HG03135 (cell line): ENCODE results near the gene TSPAN3.

Source experiments
- ATAC-seq: cut with Tn5 transposase; IDR thresholded peaks from one replicate; pipeline ENCODE4 v1.9.1; 2021; ENCODE audit warnings: mild to moderate bottlenecking, moderate library complexity; ENCODE audit not compliant: unreplicated experiment

Gene TSPAN3

GRCh38 chr15:77035584-77035983 lies 35.3 kb downstream of the TSPAN3 start:
- no peak for ATAC-seq

GRCh38 chr15:77034695-77035489 lies 36.0 kb downstream of the TSPAN3 start:
- ATAC-seq = no peak

- ATAC-seq = no peak
These were observed 36.9 kb downstream of the TSPAN3 start for GRCh38 chr15:77033729-77034671.

GRCh38 chr15:77033417-77033728 lies 37.5 kb downstream of the TSPAN3 start:
- ATAC-seq = no peak

- ATAC-seq = no peak
These were observed 38.1 kb downstream of the TSPAN3 start for GRCh38 chr15:77032647-77033416.

- no peak for ATAC-seq
These were observed 38.8 kb downstream of the TSPAN3 start for GRCh38 chr15:77032052-77032646.

GRCh38 chr15:77031376-77032050 lies 39.4 kb downstream of the TSPAN3 start:
- no peak for ATAC-seq

- no peak for ATAC-seq
These were observed 40.0 kb downstream of the TSPAN3 start for GRCh38 chr15:77030928-77031375.

- no peak for ATAC-seq
These were observed 40.6 kb downstream of the TSPAN3 start for GRCh38 chr15:77030048-77030927.

- no peak for ATAC-seq
These were observed 41.5 kb downstream of the TSPAN3 start for GRCh38 chr15:77029166-77030047.

- no peak for ATAC-seq
These were observed 42.3 kb downstream of the TSPAN3 start for GRCh38 chr15:77028451-77029165.

GRCh38 chr15:77027697-77028450 lies 43.0 kb downstream of the TSPAN3 start:
- ATAC-seq = no peak

- ATAC-seq = no peak
These were observed 43.7 kb downstream of the TSPAN3 start for GRCh38 chr15:77027111-77027696.

GRCh38 chr15:77026501-77027110 lies 44.3 kb downstream of the TSPAN3 start:
- ATAC-seq = no peak

- ATAC-seq = no peak
These were observed 44.9 kb downstream of the TSPAN3 start for GRCh38 chr15:77025941-77026411.
